DMS53 (cell line): ENCODE results near the gene ANKRD13A.

Experiments
- DNase-seq: peaks from one replicate; lab custom pipeline; 2025; lab: John Stamatoyannopoulos, UW

The ANKRD13A gene

GRCh38 chr12:109998904-109999648 lies at the start of gene ANKRD13A:
Gene ANKRD13A (plus strand): TSS chr12:109999430. CDS start chr12:109999689, 259 bp downstream.
- peak; percentile 98 for DNase-seq

- no peak for DNase-seq
These were observed 48.6 kb upstream of the ANKRD13A start for GRCh38 chr12:109950625-109951024.

DNA sequence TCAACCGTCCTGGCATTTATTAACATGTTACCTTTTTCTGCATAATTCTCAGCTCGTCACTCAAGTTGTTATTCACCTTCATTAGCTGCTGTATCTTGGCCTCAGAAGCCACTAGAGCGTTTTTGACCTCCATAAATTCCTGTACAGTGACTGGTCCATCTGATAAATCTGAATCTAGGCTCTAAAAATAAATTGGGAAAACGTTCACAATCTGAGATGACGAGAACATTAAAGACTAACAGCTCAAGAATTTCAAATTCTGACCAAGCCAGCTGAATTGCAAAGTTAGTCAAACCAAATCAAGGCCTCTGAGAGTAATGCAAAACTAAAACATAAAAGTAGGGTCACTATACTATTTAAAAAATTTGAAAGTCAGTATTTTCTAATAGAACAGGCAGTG lies 48.1 kb upstream of the ANKRD13A start:
- no peak for DNase-seq

DNA sequence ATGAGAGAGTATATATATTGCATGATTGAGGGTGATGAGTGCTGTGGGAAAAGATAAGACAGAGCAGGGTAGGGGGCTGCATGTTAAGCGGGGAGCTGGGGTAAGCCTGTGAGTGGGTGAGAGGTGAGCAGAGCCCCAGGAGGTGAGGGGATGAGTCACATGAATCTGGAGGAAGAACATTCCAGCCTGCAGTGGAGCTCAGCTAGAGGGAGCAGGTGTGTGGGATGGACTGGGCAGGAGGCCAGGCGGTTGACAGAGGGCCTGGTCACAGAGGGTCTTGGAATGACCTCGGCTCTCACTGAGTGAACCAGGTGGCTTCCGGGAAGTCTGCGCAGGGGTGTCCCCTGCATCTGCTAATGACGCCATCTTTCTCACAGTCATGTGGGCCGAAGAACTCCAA lies 47.5 kb upstream of the ANKRD13A start:
- DNase-seq = peak; percentile 73

DNA sequence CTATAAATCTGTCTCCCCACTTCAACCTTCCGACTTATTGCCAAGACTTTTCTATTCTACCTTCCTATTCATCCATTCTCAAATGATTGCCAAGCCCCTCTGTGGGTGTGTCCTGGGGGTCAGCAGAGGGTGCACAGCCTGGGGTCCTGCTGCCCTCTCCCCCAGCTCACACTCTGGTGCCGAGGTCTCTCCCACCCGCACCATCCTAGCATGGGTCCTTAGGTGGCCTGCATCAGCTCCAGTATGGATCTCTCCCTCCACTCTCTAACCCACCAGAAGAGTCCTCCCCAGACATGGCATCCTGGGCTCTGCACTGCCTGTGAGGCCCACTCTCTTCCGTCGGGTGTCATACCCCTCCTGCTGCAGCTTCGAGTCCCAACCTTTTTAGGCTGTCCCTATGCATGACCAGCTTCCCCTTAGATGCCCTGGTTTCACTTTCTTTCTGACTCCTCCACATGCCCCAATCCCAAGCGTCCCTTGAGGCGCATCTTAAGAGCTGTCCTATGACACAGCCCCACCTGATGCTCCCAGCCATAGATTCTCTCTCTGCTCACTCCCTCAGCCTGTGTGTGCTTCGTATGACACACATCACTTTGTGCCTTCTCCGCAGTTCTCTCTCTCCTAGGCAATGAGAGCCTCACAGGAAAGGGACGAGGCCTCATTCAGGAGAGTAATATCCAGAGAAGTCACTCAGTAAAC lies 46.9 kb upstream of the ANKRD13A start:
- no peak for DNase-seq

DNA sequence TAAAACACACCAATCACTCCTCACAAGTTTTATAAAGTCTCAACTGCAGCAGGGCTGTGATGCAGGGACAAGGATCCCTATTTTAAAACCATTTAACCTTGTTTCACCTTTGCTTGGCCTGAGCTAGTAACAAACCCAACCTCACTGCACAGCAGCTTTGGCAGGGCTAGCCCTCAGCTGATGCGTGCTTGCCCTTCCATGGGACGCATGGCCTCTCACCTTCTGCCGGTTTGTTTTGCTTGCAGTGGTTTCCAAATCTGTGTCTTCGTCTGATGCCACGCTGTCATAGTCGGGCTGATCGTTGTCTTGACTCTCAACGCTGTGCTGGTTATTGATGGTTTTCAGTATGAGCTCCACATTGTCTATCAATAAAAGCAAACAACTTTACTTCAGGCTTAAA lies 46.4 kb upstream of the ANKRD13A start:
- no peak for DNase-seq

DNA sequence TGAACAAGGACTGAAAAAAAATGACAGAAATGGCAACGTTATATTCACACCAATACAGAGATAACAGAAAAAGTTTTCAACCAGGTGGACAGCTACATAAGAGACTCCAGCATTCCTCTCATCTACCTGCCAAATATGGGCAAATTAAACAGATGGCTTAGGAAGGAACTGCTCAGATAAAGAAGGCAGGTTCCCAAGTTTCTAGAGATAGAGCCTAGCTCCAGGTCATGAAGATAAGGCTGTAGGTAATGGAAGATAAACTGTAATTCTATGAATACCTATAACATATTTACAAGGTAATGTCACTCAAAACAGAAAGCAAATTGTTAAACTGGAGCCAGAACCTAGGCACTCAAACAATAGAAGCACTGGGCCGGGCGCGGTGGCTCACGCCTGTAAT lies 45.6 kb upstream of the ANKRD13A start:
- DNase-seq = no peak

GRCh38 chr12:109958374-109958773 lies 40.9 kb upstream of the ANKRD13A start:
- no peak for DNase-seq

DNA sequence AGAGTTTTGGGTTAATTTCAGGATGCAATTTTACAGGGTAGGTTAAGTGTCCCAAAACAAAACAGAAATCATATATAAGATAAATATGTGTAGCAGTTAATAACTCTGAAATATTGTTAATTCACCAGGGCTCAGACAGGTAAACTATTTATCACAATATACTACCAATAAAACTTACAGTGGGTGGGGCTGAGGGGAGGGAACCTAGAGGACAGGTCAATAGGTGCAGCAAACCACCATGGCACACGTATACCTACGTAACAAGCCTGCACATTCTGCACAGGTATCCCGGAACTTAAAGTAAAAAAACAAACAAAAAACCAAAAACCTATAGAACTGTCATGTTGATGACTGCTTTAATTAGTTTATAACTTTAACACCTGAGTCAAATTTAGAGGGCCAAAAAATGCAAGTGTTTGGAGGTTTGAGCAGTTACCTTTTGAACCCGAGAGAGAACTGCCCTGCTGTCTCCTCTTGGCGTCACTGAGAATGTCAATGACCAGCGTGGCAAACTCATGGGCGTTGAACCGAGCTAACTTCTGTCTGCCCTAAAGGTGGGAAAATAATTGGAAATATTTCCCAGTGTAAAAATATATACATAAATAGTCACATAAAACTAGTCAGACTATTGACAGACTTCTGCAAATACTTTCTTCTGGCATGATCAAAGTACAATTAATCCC lies 39.7 kb upstream of the ANKRD13A start:
- DNase-seq = no peak

DNA sequence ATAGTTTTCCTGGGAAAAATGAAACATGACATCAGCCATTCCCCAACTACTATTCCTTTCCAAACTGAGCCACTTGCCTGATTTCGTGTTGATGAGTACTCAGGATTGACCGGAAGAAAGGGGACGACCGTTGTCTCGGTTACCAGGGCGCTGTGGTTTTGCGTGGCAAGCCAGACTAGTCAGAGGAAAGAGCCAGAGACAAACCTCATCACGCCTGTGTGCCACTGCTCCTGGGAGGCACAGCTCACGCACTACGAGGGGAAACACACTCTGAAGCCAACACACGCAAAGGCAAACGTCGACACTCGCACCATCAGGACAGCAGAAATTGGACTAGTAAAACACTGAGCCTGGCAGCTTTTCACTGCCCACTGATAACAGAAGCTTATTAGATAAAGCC lies 38.0 kb upstream of the ANKRD13A start:
- no peak for DNase-seq

- DNase-seq = no peak
These were observed 37.6 kb upstream of the ANKRD13A start for GRCh38 chr12:109961612-109962011.

GRCh38 chr12:109962398-109962797 lies 36.8 kb upstream of the ANKRD13A start:
- DNase-seq = no peak

DNA sequence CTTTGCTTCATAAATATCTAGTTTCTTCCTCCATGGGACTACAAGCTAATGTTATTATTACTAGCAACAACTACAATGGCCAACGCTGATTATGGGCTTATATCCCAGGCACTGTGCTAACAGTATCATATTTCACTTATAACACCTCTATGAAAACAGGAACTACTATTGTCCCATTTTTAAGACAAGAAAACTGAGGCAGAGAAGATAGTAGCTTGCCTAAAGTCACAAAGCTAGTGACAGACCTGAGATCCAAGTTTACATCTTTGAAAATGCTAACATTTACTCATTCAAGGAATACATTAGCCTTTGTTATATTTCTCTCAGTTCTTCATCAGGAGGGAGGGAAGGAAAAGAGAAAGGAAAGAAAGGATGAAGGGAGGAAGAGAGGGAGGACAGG lies 35.9 kb upstream of the ANKRD13A start:
- no peak for DNase-seq

GRCh38 chr12:109963743-109964429 lies 35.3 kb upstream of the ANKRD13A start:
- no peak for DNase-seq

GRCh38 chr12:109966546-109966945 lies 32.7 kb upstream of the ANKRD13A start:
- no peak for DNase-seq

- no peak for DNase-seq
These were observed 31.7 kb upstream of the ANKRD13A start for GRCh38 chr12:109967383-109968031.

DNA sequence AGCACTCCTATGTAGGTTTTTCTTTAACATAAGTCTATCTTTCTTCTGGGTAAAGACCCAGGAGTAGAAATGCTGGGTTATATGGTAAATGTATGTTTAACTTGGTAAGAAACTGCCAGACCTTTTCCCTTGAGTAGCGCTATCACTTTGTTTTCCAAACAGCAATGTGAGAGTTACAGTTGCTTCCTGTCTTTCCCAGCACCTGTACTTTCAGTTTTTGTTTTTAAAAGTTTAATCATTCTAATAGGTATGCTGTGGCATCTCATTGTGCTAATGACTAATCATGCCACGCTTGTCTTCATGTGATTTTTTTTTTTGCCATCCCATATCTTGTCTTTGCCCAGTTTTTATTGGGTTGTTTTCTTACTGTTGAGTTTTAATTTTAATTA lies 31.2 kb upstream of the ANKRD13A start:
- no peak for DNase-seq

GRCh38 chr12:109968801-109969200 lies 30.4 kb upstream of the ANKRD13A start:
- DNase-seq = no peak

GRCh38 chr12:109972821-109973220 lies 26.4 kb upstream of the ANKRD13A start:
- DNase-seq = no peak

GRCh38 chr12:109981311-109981710 lies 17.9 kb upstream of the ANKRD13A start:
- DNase-seq = no peak

DNA sequence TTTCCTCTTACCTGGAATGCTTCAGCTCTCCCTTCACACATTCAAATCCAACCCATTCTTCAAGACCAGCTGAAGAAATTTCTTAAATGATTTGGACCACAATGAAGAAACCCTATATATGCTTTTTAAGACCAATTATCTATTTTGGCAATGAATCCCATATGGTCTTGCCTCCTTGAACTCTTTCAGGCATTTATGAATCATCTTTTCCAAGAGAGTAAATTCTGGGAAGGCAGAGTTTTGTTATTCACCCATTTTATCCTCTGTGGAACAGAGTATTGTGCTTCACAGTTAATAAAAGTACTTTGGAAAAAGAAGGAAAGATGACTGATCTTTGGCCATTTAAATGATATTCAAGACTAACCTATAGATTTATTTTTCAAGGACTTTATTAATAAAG lies 17.0 kb upstream of the ANKRD13A start:
- DNase-seq = no peak
